Stomach (tissue), 9 donors: ENCODE data around the gene DOK3. TPM values are rescaled to one million over a fixed set of nuclear protein-coding genes. Genes with fewer than 3 reads are reported as not detected.

Source experiments
- DNase-seq, 2 donors: peaks; one replicate each; pipeline versions ENCODE4 v3.0.0 to v3.0.0-alpha.2; 2013 to 2019
- H3K27ac ChIP-seq, 5 donors: fragments of 200-600 bp in 4 of 5; sonication (generic) in 4 of 5; one replicate each; pipeline ENCODE4 v1.5.1; 2013 to 2019; ENCODE audit warnings: mild to moderate bottlenecking in 1 of 5, moderate library complexity in 1 of 5
- H3K27me3 ChIP-seq, 3 donors: fragments of 200-600 bp; sonication (generic); one replicate each; pipeline ENCODE4 v1.5.1; 2017 to 2019; ENCODE audit warnings: mixed run types in 1 of 3
- H3K36me3 ChIP-seq, 4 donors: fragments of 200-600 bp; sonication (generic); 1 replicate in 3 of 4; 2 replicates in 1 of 4; pipeline ENCODE4 v1.5.1; 2016 to 2019
- H3K4me1 ChIP-seq, 4 donors: fragments of 200-600 bp; sonication (generic); one replicate each; pipeline ENCODE4 v1.5.1; 2016 to 2019
- H3K4me3 ChIP-seq, 4 donors: fragments of 200-600 bp; sonication (generic) in 3 of 4; one replicate each; pipeline ENCODE4 v1.5.1; 2016 to 2019; ENCODE audit warnings: mild to moderate bottlenecking in 1 of 4
- H3K9me3 ChIP-seq, 4 donors: fragments of 200-600 bp; sonication (generic); one replicate each; pipeline ENCODE4 v1.5.1; 2016 to 2019
- CTCF ChIP-seq, 7 experiments: fragments of 450-650 bp in 4 of 7; fragments of 200-600 bp in 3 of 7; sonication (generic) in 3 of 7; IDR thresholded peaks; one replicate each; pipeline ENCODE4 v1.5.1; 2016 to 2019; ENCODE audit warnings: antibody characterized with exemption in 7 of 7, control low read depth in 2 of 7, mild to moderate bottlenecking in 1 of 7
- EP300 ChIP-seq: sonication (generic); formaldehyde crosslinking; IDR thresholded peaks from one replicate; pipeline ENCODE4 v1.6.1; 2017; ENCODE audit warnings: antibody characterized with exemption
- POLR2A ChIP-seq, 4 donors: fragments of 450-650 bp; IDR thresholded peaks; one replicate each; pipeline ENCODE4 v1.6.1; 2016; ENCODE audit warnings: antibody characterized with exemption in 4 of 4, control low read depth in 2 of 4, mild to moderate bottlenecking in 1 of 4, moderate library complexity in 1 of 4
- POLR2AphosphoS5 ChIP-seq, 3 donors: sonication (generic); formaldehyde crosslinking; IDR thresholded peaks; one replicate each; pipeline ENCODE4 v1.6.1; 2016; ENCODE audit warnings: antibody characterized with exemption in 3 of 3
- WGBS, 5 donors: extraction: QIAGEN DNeasy Blood & Tissue Kit in 3 of 5; methylation state at CpG; one replicate each; pipeline versions ENCODE4 v1.1.5 to v1.1.7; 2013 to 2018; 5-methylcytosine and 5-hydroxymethylcytosine counted together
- intact Hi-C: fragments of 100-400 bp; cut with DNase I; formaldehyde crosslinking; loops from one replicate; pipeline ENCODE4 v1.15.1; 2023; ENCODE audit warnings: low total_unique reads
- polyA plus RNA-seq, 3 donors: library from polyadenylated mRNA; stranded (reverse); fragments of 200-250 nt; gene quantifications; one replicate each; pipeline ENCODE4 v1.2.3, GENCODE V29; 2013
- total RNA-seq, 5 donors: library from RNA; depleted of rRNA; stranded (reverse); fragments of >200 nt; gene quantifications; one replicate each; pipeline versions ENCODE4 v1.1.0 to v1.2.3, GENCODE V29; 2014 to 2016
- donor health status: healthy with polysubstance abuse.
- donor health status: Bipolar disorder and iron deficiency.
- donor health status: healthy.

DOK3 gene
- total and polyA plus RNA-seq, 8 donors = 0.43 to 31.2 (median 4.9) TPM; not detected in 1

GRCh38 chr5:177527595-177527994 lies 18.0 kb upstream of the DOK3 start:
- intact Hi-C loops = no loop called here
- TF ChIP-seq POLR2AphosphoS5 (IDR thresholded peaks at IDR 0.05) = no peak

DNA sequence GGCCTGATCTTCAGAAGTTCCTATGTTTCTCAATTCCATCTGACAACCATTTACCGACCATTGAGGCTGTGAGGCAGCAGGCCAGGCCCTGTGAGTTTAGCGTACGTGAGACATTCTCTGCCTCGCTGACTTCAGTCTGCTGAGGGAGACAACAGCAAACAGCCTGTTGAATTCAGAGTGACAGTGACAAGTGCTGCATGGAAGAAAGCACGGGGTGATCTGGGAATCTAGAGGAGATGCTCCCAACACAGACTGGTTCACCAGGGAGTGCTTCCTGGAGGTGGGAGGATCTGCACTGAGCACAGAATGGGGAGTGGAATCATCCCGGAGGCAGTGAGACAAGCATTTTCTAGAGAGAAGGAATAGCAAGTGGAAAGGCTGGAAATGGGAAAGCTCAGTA lies 17.2 kb upstream of the DOK3 start:
- H3K4me1 ChIP-seq = no peaks in the 10 kb centered on the region
- WGBS, 5 donors = 90 to 95% (median 94%) methylated on average over 6 of the region's 6 CpGs
- H3K4me3 ChIP-seq = no peak overlapping the region
- no peaks in the 10 kb centered on the region for H3K9me3 ChIP-seq
- TF ChIP-seq CTCF (IDR thresholded peaks at IDR 0.05) (no peak), POLR2AphosphoS5 (IDR thresholded peaks at IDR 0.05) (no peak), EP300 (no peak), POLR2A (IDR thresholded peaks at IDR 0.05) (no peak)
- no peak overlapping the region for H3K27ac ChIP-seq
- intact Hi-C loops = no loop called here
- H3K36me3 ChIP-seq = peaks cover 78 to 100% (median 100%) of the 10 kb centered on the region in 4 donors
- H3K27me3 ChIP-seq = no peaks in the 10 kb centered on the region
- no peak for DNase-seq

More at GRCh38 chr5:177527595-177527994, 18.0 kb upstream of the DOK3 start:
- 90 to 94% (median 93%) methylated on average over 8 of the region's 8 CpGs for WGBS, 5 donors
- no peaks in the 10 kb centered on the region for H3K9me3 ChIP-seq
- H3K4me1 ChIP-seq = no peaks in the 10 kb centered on the region
- H3K36me3 ChIP-seq = peaks cover 79 to 100% (median 100%) of the 10 kb centered on the region in 4 donors
- H3K27ac ChIP-seq = no peak overlapping the region
- no peaks in the 10 kb centered on the region for H3K27me3 ChIP-seq
- H3K4me3 ChIP-seq = no peak overlapping the region
- DNase-seq = no peak

- intact Hi-C loops = no loop called here
- no peak for DNase-seq
Measured at GRCh38 chr5:177526191-177526590, 16.6 kb upstream of the DOK3 start.

DNA sequence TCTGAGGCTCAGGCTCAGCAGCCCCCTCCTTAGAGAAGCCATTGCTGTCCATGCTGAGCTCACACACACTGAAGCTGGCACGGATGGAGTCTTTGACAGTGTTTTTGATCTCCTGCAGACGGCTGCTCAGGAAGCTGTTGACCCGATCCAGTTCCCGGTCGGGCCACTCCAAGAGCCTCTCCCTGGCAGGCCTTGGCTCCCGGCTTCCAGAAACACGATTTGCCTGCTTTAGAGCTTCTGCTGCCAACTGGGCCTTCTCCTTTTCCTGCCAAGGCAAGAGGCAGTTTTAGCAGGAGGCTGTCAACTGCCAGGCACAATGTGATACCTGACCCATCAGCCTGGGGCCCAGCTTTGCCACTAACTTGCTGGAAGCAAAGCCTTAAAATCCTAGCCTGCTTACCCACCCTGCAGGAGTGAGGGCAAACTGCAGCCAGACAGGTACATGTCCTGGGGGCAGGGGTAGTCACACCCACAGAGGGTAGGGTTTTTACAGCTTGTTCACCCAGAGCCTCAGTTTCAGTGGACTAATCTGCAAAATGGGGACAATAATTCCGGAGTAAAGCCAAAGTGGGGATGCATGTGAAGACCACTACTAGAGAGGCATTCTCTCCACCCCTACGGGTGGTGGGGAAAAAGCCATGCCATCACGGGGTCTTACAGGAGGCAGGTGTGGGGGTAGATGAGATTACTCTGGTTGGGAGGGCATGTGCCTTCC lies 15.5 kb upstream of the DOK3 start:
- WGBS, 5 donors = 83 to 93% (median 91%) methylated on average over 9 to 10 of the region's 10 CpGs
- Histone ChIP-seq H3K4me3 (no peak overlapping the region), H3K27ac (no peak overlapping the region), H3K27me3 (no peaks in the 10 kb centered on the region), H3K36me3 (peaks cover 81 to 100% (median 100%) of the 10 kb centered on the region in 4 donors), H3K4me1 (peaks cover 0 to 3% (median 0%) of the 10 kb centered on the region in 4 donors), H3K9me3 (no peaks in the 10 kb centered on the region)
- DNase-seq = no peak
- intact Hi-C loops = no loop called here
- TF ChIP-seq EP300 (no peak), POLR2AphosphoS5 (IDR thresholded peaks at IDR 0.05) (no peak), POLR2A (IDR thresholded peaks at IDR 0.05) (no peak), CTCF (IDR thresholded peaks at IDR 0.05) (no peak)

More at GRCh38 chr5:177526191-177526590, 16.6 kb upstream of the DOK3 start:
- Histone ChIP-seq H3K27ac (no peak overlapping the region), H3K9me3 (no peaks in the 10 kb centered on the region), H3K4me3 (no peak overlapping the region), H3K4me1 (no peaks in the 10 kb centered on the region), H3K27me3 (no peaks in the 10 kb centered on the region), H3K36me3 (peaks cover 80 to 100% (median 100%) of the 10 kb centered on the region in 4 donors)
- WGBS, 5 donors = 92 to 98% (median 93%) methylated on average over 4 of the region's 4 CpGs
- TF ChIP-seq EP300 (no peak), POLR2AphosphoS5 (IDR thresholded peaks at IDR 0.05) (no peak), POLR2A (IDR thresholded peaks at IDR 0.05) (no peak), CTCF (IDR thresholded peaks at IDR 0.05) (no peak)

- 90 to 95% (median 94%) methylated on average over 2 to 12 of the region's 12 CpGs for WGBS, 5 donors
- peaks cover 80 to 100% (median 100%) of the 10 kb centered on the region in 4 donors for H3K36me3 ChIP-seq
Measured at GRCh38 chr5:177524539-177524900, 14.9 kb upstream of the DOK3 start.

More at GRCh38 chr5:177524539-177524900, 14.9 kb upstream of the DOK3 start:
- DNase-seq = no peak
- H3K9me3 ChIP-seq = no peaks in the 10 kb centered on the region
- peaks cover 0 to 8% (median 0%) of the 10 kb centered on the region in 4 donors for H3K4me1 ChIP-seq
- no peak for TF ChIP-seq POLR2A (IDR thresholded peaks at IDR 0.05)
- H3K27me3 ChIP-seq = no peaks in the 10 kb centered on the region
- H3K4me3 ChIP-seq = no peak overlapping the region
- no peak overlapping the region for H3K27ac ChIP-seq
- intact Hi-C loops = no loop called here
